ENCODE data around the gene RPL21. TPM values are rescaled to one million over a fixed set of nuclear protein-coding genes. Genes with fewer than 3 reads are reported as not detected.

RPL21 gene
- total RNA-seq, 6 donors from 2014 or later: 158 to 853 (median 524) TPM

GRCh38 chr13:27293076-27293691 is 41.8 kb downstream of the RPL21 start:
- no peak overlapping the region for H3K4me3 ChIP-seq
- no peaks in the 10 kb centered on the region for H3K4me1 ChIP-seq
- 54 to 58% methylated on average over 8 of the region's 8 CpGs for WGBS, 2 donors
- no peak for TF ChIP-seq CTCF (IDR thresholded peaks at IDR 0.05)
- no peak for TF ChIP-seq EP300 (IDR thresholded peaks at IDR 0.05)
- TF ChIP-seq POLR2AphosphoS5 (IDR thresholded peaks at IDR 0.05): no peak
- TF ChIP-seq POLR2A (IDR thresholded peaks at IDR 0.05): no peak
- no peaks in the 10 kb centered on the region for H3K27me3 ChIP-seq
- H3K36me3 ChIP-seq: no peaks in the 10 kb centered on the region
- no peaks in the 10 kb centered on the region for H3K9me3 ChIP-seq
- ATAC-seq (ENCODE audit: low FRiP score in 2 of 2) (no peak), DNase-seq (no peak)
- no peak overlapping the region for H3K27ac ChIP-seq

- Histone ChIP-seq H3K36me3 (no peaks in the 10 kb centered on the region), H3K27ac (no peak overlapping the region), H3K4me3 (no peak overlapping the region), H3K27me3 (no peaks in the 10 kb centered on the region), H3K9me3 (no peaks in the 10 kb centered on the region), H3K4me1 (no peaks in the 10 kb centered on the region)
- ATAC-seq (ENCODE audit: low FRiP score in 2 of 2) (no peak), DNase-seq (no peak)
- no peak for TF ChIP-seq POLR2AphosphoS5 (IDR thresholded peaks at IDR 0.05)
- no peak for TF ChIP-seq CTCF (IDR thresholded peaks at IDR 0.05)
- no peak for TF ChIP-seq POLR2A (IDR thresholded peaks at IDR 0.05)
- no peak for TF ChIP-seq EP300 (IDR thresholded peaks at IDR 0.05)
- 46 to 53% methylated on average over 3 to 4 of the region's 4 CpGs for WGBS, 2 donors
Measured at GRCh38 chr13:27293873-27294515, 42.6 kb downstream of the RPL21 start.

- WGBS, 2 donors: 89 to 91% methylated on average over 7 of the region's 7 CpGs
- H3K36me3 ChIP-seq: no peaks in the 10 kb centered on the region
- H3K4me1 ChIP-seq: no peaks in the 10 kb centered on the region
- H3K27ac ChIP-seq: no peak overlapping the region
- H3K9me3 ChIP-seq: no peaks in the 10 kb centered on the region
- TF ChIP-seq POLR2AphosphoS5 (IDR thresholded peaks at IDR 0.05) (no peak), CTCF (IDR thresholded peaks at IDR 0.05) (no peak), EP300 (IDR thresholded peaks at IDR 0.05) (no peak), POLR2A (IDR thresholded peaks at IDR 0.05) (no peak)
- no peaks in the 10 kb centered on the region for H3K27me3 ChIP-seq
- ATAC-seq (ENCODE audit: low FRiP score in 2 of 2): no peak
- no peak for DNase-seq
- no peak overlapping the region for H3K4me3 ChIP-seq
Measured at GRCh38 chr13:27295096-27295495, 43.7 kb downstream of the RPL21 start.

GRCh38 chr13:27295660-27296059 is 44.3 kb downstream of the RPL21 start:
- TF ChIP-seq POLR2AphosphoS5 (IDR thresholded peaks at IDR 0.05): no peak
- no peak for TF ChIP-seq EP300 (IDR thresholded peaks at IDR 0.05)
- TF ChIP-seq CTCF (IDR thresholded peaks at IDR 0.05): no peak
- TF ChIP-seq POLR2A (IDR thresholded peaks at IDR 0.05): no peak
- no peak overlapping the region for H3K4me3 ChIP-seq
- H3K27me3 ChIP-seq: no peaks in the 10 kb centered on the region
- H3K9me3 ChIP-seq: no peaks in the 10 kb centered on the region
- H3K4me1 ChIP-seq: no peaks in the 10 kb centered on the region
- DNase-seq: no peak
- no peak overlapping the region for H3K27ac ChIP-seq
- 88 to 95% methylated on average over 4 of the region's 4 CpGs for WGBS, 2 donors
- ATAC-seq (ENCODE audit: low FRiP score in 2 of 2): no peak
- no peaks in the 10 kb centered on the region for H3K36me3 ChIP-seq

GRCh38 chr13:27296496-27296895 is 45.1 kb downstream of the RPL21 start:
- TF ChIP-seq POLR2AphosphoS5 (IDR thresholded peaks at IDR 0.05) (no peak), EP300 (IDR thresholded peaks at IDR 0.05) (no peak), POLR2A (IDR thresholded peaks at IDR 0.05) (no peak), CTCF (IDR thresholded peaks at IDR 0.05) (no peak)
- Histone ChIP-seq H3K27ac (no peak overlapping the region), H3K27me3 (no peaks in the 10 kb centered on the region), H3K9me3 (no peaks in the 10 kb centered on the region), H3K4me1 (no peaks in the 10 kb centered on the region), H3K36me3 (no peaks in the 10 kb centered on the region), H3K4me3 (no peak overlapping the region)
- ATAC-seq (ENCODE audit: low FRiP score in 2 of 2) (no peak), DNase-seq (no peak)
- 92 to 97% methylated on average over 6 to 8 of the region's 8 CpGs for WGBS, 2 donors
